Activated CD8-positive, alpha-beta memory T cell treated with anti-CD3 and anti-CD28 coated beads, Interleukin-2, amount 50 U/mL, for 24 hours (primary cell): ENCODE data around the gene PDIA2.

Experiments used
- DNase-seq: peaks from one replicate; pipeline ENCODE4 v3.0.0-alpha.2; 2020; ENCODE audit errors: extremely low read depth

Gene PDIA2

DNA sequence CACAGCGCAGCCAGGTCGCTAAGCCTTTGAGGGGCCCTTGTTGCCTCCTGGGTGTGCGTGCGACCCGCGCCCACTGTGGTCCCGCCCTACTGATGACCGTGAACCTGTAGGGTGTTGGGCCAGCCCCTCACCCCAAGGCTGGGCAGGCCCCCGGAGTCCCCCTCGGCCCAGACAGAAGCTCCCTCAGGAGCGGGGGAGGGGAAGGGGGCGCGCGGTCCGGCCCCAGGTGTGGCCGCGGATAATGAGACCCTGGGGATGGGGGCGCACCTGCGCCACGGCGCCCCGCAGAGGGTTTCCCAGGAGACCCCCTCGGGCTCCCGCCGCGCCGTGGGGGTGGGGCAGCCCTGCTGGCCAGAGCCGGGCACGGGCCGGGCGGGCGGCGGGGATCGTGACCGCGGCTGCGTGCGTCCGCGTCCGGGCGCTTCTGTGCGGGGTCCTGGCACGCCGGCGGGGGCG is 2.9 kb upstream of the PDIA2 start:
- DNase-seq: no peak

DNA sequence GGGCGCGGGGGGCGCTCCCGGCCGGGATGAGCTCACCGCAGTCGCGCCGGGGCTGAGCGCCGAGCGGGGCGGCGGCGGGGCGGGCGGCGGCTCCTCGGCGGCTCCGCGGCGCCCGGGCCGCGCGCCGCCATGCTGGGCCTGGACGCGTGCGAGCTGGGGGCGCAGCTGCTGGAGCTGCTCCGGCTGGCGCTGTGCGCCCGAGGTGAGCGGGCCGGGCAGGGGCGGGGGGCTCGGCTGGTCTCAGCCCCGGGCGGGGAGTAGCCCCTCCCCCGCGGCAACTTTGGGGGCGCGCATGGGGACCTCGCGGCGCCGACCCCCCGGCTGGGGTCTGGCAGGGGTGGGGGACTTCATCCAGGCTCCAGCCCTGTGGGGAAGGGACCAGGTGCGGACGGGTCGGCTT is 2.4 kb upstream of the PDIA2 start, which contains the start of gene ARHGDIG:
TSS of gene ARHGDIG (plus strand) at position 40 of the 400 bp plus-strand sequence. CDS start at position 130, 90 bp downstream.
- DNase-seq: no peak

DNA sequence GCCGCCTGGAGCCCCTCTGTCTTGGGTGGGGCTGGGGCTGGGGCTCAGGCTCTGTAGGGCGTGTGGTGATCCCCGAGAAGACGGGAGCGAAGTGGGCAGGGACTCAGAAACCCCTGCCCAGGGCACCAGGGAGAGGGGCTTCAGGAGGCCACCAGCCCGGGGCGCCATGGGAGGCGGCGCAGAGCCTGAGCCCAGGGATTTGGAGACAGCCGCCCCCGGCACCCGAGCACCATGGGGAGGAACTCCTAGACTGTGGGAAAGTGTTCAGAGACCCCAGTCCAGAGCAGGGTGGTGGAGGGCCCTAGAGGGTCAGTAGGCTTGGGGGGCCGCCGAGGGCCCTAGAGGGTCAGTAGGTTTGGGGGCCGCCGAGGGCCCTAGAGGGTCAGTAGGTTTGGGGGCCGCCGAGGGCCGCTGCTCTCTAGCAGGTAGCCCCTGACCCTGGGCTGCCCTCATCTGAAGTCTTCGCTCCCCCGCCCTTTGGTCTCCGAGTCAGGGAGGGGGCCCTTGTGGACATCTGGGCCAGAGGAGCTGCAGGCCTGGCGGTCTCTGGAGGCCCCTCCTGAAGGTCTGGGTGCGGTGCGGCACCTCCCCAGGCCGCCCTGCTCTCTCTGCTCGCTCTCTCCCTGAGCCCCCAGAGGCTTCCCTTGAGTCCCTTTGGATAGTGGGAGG is 1.8 kb upstream of the PDIA2 start:
- DNase-seq: no peak

DNA sequence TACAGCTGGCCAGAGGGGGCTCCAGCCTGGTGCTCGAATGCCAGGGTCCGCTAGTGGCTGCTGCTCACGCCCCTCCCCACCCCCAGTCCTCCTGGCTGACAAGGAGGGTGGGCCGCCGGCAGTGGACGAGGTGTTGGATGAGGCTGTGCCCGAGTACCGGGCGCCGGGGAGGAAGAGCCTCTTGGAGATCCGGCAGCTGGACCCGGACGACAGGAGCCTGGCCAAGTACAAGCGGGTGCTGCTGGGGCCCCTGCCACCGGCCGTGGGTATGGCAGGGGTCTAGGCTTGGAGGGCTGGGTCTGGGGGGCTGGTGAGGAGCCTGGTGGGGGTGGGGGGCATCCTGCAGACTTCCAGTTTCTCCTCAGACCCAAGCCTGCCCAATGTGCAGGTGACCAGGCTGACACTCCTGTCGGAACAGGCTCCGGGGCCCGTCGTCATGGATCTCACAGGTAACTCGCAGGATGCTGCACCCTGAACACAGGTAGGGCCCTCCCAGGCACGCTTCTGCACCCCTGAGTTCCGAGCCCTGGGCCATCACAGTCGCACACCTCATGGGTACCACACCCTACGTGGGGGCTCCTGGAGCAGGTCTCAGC is 1.2 kb upstream of the PDIA2 start:
- no peak for DNase-seq

DNA sequence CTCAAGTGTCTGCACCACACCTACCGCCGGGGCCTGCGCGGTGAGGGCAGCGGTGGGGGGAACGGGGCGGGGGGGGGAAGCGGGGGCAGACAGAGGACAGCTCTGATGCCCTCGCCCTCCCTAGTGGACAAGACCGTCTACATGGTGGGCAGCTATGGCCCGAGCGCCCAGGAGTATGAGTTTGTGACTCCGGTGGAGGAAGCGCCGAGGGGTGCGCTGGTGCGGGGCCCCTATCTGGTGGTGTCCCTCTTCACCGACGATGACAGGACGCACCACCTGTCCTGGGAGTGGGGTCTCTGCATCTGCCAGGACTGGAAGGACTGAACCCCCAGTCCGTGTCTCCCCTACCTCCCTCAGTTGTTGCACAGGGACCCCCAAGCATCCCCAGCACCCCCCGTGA is 473 bp upstream of the PDIA2 start:
- DNase-seq: no peak

DNA sequence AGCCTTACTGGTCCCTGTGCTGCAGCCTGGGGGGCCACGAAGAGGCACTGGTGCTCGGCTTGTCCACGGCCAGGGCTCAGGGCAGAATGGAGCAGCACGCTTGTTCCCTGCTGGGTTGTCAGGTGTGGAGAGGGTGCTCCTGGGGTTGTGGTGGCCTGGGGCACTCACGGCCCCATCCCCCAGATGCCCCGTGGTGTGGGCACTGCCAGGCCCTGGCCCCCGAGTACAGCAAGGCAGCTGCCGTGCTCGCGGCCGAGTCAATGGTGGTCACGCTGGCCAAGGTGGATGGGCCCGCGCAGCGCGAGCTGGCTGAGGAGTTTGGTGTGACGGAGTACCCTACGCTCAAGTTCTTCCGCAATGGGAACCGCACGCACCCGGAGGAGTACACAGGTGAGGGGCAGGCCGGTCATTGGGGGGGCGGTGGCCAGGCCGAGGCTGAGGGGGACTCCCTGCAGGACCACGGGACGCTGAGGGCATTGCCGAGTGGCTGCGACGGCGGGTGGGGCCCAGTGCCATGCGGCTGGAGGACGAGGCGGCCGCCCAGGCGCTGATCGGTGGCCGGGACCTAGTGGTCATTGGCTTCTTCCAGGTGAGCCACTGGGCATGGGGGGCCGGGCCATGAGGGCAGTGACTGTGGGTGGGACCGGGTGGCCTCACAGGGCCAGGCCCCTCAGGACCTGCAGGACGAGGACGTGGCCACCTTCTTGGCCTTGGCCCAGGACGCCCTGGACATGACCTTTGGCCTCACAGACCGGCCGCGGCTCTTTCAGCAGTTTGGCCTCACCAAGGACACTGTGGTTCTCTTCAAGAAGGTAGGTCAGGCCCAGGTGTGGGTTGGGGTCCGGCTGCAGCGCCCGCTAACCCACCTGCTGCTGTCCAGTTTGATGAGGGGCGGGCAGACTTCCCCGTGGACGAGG is 1.5 kb downstream of the PDIA2 start:
- DNase-seq: no peak

DNA sequence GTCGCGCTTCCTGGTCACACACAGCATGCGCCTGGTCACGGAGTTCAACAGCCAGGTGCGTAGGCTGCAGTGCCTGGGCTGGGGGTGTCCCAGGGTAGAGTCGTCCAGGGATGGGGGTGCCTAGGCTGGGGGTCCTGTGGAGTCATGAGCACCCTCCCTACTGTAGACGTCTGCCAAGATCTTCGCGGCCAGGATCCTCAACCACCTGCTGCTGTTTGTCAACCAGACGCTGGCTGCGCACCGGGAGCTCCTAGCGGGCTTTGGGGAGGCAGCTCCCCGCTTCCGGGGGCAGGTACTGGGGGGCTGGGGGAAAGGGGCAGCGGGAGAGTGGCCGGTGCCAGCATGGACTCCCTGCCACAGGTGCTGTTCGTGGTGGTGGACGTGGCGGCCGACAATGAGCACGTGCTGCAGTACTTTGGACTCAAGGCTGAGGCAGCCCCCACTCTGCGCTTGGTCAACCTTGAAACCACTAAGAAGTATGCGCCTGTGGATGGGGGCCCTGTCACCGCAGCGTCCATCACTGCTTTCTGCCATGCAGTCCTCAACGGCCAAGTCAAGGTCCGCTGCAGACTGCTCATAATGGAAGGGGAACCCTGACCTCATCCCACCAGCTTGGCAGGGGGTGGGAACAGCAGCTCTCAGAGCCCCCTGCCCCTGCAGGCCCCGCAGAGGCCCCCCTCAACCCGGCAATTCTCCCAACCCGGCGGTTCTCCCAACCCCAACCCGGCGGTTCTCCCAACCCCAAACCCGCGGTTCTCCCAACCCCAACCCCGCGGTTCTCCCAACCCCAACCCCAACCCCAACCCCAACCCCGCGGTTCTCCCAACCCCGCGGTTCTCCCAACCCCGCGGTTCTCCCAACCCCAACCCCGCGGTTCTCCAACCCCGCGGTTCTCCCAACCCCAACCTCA is 2.4 kb downstream of the PDIA2 start:
- no peak for DNase-seq

DNA sequence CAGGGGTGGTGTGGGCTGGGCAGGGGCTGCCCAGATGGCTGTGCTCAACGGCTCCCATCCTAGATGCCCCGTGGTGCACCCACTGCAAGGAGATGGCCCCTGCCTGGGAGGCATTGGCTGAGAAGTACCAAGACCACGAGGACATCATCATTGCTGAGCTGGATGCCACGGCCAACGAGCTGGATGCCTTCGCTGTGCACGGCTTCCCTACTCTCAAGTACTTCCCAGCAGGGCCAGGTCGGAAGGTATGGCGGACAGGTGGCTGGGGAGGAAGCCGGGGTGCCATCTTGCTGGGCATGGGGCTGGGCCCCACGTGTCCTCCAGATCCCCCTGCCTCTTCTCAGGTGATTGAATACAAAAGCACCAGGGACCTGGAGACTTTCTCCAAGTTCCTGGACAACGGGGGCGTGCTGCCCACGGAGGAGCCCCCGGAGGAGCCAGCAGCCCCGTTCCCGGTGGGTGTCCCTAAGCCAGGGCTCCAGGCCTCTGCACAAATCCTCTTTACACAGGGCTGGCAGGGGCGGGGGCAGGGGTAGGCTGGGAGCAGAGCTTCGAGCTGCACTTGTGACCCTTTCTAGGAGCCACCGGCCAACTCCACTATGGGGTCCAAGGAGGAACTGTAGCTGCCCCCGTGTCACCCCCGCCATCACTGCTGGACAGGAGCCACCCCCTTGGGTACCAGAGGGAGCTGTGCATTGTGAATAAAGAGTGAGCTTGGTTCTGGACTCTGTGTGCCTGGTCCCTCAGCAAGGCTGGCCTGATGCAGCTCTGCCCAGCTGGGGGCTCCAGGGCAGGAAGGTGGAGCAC is 3.7 kb downstream of the PDIA2 start:
- no peak for DNase-seq

DNA sequence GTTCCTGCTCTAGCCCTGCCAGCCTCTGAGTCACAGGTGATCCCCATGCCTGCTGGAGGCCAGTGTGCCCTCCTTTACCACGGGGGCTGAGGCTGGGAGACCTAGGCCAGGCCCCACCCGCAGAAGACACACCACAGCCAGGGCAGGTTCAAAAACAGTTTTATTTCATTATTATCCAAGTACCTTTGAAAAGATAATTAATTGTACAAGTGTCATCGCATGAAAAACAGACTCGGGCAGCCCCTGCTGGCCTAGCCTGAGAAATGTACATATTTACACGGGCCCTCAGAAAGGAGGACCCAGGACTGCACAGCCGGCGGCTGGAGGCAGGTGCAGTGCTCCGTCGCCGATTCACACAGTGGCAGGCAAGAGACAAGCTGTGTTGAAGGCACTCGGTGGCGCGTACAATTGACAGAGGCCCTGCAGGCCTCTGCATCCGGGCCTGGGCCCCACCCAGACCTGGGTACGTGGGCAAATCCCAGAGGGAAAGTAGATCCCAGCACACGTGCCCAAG is 4.4 kb downstream of the PDIA2 start:
- no peak for DNase-seq

DNA sequence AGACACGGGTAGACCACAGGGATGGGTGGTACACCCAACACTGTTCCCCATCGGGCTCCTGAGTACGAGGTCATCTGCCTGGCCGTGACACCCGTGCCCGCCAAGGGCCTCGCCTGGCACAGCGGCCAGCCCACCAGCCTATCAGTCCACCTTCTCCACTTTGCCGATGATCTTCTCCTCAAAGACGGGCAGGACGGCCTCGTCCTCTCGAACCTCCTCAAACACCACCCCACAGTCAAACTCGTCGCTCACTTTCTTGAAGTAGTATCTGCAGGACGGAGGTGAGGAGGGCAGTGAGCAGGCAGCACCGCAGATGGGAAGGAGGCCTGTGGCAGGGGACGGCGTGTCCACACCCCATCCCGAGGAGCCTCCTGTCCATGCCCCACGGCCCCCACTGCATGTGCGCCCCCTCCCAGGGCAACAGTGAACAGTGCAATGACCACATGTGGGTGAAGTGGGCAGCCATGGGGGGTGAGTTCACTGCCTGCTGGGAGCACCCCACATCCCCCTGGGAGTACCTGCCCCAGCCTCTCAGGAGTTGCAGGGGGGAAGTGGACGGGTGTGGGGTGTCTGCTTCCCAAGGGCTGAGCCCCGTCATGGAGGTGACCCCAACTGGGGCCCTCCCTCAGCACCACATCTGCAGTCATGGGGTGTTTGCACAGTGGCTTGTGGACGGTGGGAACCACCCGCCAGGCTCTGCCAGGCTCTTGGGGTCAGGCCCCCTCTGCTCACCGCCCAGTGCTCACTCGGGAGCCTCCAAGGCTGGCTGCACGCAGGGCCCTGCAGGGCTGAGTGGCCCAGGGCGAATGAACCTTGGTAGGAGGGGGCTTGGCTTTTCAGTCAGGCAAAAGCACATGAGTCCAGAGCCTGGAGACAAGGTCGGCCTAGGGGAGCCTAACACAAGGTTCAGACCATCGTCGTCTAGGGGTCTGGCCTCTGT is 5.3 kb downstream of the PDIA2 start:
- no peak for DNase-seq

DNA sequence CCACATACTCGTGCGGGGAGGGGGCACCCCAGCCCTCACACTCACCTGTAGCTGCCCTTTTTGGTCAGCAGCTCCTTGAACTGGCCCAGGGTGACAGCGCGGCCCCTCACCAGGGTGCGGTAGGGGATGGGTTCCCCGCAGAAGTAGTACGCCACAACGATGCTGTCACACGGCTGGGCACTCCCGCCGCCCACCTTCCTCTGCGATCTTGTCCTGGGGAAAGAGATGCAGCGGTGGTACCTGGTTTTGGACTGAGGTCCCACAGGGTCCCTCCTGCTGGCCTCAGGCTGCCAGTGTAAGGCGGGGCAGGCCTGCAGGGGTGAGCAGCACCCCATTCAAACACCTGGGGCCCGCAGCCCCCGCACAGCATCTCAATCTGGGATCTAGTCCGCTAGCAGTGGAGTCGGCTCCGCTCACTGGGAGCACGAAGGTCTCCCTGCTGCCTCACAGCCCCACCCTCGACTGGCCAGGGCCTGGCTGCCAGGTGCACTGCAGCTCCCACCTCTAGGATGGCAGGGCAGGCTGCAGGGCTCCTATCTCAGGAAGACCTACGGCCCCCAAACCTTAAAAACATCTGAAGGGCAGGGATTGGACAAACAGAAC is 6.5 kb downstream of the PDIA2 start:
- DNase-seq: no peak

DNA sequence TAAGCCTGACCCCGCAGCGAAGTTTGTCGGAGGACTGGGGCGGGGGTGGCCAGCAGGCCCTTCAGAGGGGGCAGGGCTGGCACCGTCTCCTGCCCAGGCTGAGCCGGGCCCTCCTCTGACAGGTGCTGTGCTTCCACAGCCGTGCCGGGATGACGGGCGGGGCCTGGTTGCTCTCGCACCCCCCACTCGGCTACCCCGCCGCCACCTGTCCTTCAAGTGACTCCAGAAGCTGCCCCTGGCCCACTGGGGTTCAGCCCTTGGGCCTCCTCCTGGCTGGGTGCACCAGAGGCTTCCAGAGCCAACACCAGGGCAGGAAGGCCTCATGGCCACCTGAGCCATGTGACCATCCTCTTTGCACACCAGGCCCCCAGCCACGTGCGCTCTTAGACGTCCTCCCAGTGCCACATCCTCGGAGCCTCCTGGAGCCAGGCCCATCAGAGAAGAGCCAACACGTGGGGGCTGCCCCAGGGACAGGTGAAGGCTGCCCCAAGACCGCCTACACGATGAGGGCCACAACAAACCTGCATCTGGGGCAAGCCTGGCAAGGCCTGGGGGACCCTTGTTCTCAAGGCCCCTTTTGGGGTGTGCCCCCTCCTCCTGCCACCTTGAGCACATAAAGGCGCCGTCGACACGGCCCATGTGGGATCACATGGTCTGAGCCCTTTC is 7.2 kb downstream of the PDIA2 start:
- no peak for DNase-seq

DNA sequence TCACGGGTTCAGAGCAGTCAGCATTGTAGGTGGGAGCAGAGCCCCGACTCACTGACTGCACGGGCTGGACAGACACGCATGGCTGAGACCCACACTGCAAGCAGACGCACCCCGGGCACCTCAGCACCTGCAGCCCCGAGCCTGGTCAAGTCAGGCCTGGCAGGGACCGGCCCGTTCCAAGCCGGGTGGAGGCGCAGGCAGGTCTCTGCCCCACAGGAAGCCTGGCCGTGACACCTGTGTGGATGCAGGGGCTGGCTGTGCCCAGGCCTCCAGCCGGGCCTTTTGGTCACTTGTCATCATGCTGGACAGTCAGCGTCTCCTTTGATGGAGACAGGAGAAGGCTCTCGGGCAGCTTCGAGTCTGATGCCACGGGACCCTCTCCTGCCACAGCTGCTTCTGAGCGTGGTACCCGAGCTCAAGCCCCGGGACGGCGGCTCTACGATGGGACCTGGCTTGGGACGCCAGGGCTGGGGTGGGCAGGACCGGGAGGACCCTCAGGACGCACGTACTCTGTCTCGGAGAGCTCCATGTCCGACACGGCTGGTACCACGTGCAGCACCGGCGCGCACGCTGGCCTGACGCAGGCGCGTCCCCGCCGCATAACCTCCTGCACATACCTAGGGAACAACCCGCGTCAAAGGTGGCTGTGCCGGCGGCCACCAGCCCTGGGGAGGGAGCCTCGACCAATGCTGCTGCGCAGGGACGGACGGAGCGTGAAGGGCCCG is 7.9 kb downstream of the PDIA2 start:
- DNase-seq: no peak

DNA sequence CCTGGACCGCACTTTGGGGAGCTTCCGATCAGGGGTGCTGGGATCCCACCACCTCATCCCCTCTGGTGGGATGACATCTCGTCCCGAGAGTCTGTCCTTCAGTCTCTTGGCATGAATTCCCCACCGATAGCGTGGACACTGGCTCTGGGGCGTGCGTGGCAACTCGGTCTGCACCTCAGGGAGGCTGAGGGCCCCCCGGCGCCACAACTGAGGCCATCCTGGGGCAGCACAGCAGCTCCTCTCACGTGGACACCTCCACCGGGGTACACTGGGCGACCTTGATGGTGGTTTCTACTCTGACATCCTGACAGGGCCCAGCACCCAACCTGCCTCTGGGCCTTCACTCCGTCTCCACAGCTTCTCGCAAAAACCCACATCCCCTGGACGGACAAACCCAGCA is 8.6 kb downstream of the PDIA2 start:
- no peak for DNase-seq

DNA sequence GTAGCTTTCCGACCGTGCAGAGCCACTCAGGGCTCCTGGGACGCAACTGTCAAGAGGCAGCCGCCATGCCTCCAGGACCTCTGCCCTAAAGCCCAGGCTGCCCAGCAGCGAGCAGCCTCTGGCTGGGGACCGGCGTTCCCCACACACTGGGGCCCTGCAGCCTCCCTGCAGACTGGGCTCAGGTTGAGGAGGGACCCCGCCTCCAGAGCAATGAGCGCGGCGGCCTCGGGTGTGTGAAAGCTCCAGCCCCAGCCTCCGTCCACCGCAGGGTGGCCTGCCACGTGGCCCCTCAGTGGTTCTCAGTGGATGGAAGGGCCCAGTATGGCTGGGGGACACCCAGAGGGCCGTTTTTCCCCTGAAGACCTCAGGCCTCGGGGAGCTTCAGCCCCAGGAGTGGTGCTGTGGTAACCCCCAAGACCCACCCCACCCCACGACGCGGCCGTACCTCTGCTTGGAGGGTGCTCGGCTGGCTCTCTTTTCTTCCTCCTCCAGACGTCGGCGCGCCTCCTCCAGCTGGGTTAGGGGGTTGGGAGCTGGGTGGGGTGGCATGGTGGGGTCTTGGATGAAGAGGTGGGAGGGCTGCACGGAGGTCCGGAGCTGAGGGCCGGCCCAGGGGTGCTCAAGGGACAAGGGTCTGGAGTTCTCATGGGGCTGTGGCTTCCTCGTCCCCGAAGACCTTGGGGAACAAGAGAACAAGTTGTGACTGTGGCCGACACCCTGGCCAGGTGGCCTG is 10.2 kb downstream of the PDIA2 start:
- no peak for DNase-seq

DNA sequence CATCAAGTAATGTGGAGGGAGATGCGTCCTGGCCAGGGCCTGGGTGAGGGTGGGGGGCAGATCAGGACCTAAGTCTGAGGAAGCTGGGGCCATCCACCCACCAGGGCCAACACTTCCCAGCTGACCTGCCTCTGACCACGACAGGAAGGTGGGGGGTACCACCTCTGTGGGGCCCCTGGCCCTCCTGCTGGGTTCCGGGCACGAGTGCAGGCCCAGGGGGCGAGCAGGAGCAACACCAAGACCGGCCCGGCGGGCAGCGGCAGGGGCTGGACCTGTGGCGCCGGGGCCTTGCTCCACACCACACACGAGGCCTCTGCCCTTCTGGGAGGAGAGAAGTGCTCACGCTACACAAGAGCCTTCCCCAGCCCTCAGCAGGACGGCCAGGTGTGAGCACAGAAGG is 13.3 kb downstream of the PDIA2 start:
- DNase-seq: no peak
